Ovary (tissue), 9 donors: ENCODE results near the gene MTHFD1L. TPM values are rescaled to one million over a fixed set of nuclear protein-coding genes. Genes with fewer than 3 reads are reported as not detected.

ENCODE experiments used
- DNase-seq, 5 donors: peaks; one replicate each; pipeline ENCODE4 v3.0.0-alpha.2; 2019 to 2020
- H3K27ac ChIP-seq, 2 donors: fragments of 200-600 bp; one replicate each; pipeline versions ENCODE4 v1.5.1 to v1.8.0; 2019 to 2022
- H3K27me3 ChIP-seq: fragments of 200-600 bp; one replicate; pipeline ENCODE4 v1.8.0; 2022
- H3K36me3 ChIP-seq: fragments of 200-600 bp; sonication (generic); one replicate; pipeline ENCODE4 v1.5.1; 2019
- H3K4me1 ChIP-seq: one replicate; pipeline ENCODE4 v1.8.1; 2013; ENCODE audit warnings: mild to moderate bottlenecking, moderate library complexity; ENCODE audit not compliant: insufficient read depth
- H3K4me3 ChIP-seq: fragments of 200-600 bp; sonication (generic); one replicate; pipeline ENCODE4 v1.5.1; 2017
- H3K9me3 ChIP-seq, 2 donors: fragments of 200-600 bp in 1 of 2; sonication (generic) in 1 of 2; one replicate each; pipeline versions ENCODE4 v1.5.1 to v1.8.1; 2013 to 2019; ENCODE audit warnings: mild to moderate bottlenecking in 1 of 2, moderate library complexity in 1 of 2
- CTCF ChIP-seq, 3 donors: fragments of 450-650 bp in 2 of 3; fragments of 200-600 bp in 1 of 3; IDR thresholded peaks; one replicate each; pipeline versions ENCODE4 v1.5.1 to v1.8.0; 2016 to 2022; ENCODE audit warnings: antibody characterized with exemption in 3 of 3, mild to moderate bottlenecking in 1 of 3
- EP300 ChIP-seq: sonication (generic); formaldehyde crosslinking; IDR thresholded peaks from one replicate; pipeline ENCODE4 v1.6.1; 2017; ENCODE audit warnings: antibody characterized with exemption
- POLR2A ChIP-seq: fragments of 450-650 bp; IDR thresholded peaks from one replicate; pipeline ENCODE4 v1.6.1; 2017; ENCODE audit warnings: antibody characterized with exemption, mild to moderate bottlenecking, moderate library complexity
- WGBS, 3 donors: extraction: QIAGEN DNeasy Blood & Tissue Kit in 1 of 3; methylation state at CpG; one replicate each; pipeline versions ENCODE4 v1.1.5 to v1.1.7; 2013 to 2017; 5-methylcytosine and 5-hydroxymethylcytosine counted together
- intact Hi-C, 4 donors: fragments of 100-400 bp; cut with DNase I; formaldehyde crosslinking; loops; one replicate each; pipeline versions ENCODE4 v1.11.0 to v1.15.1; 2022 to 2023
- polyA plus RNA-seq, 2 donors: library from polyadenylated mRNA; stranded (reverse); fragments of 200-250 nt in 1 of 2; fragments of 350-450 nt in 1 of 2; fragmentation: Illumina TruSeq in 1 of 2; extraction: RNeasy Lipid Tissue Mini Kit (QIAGEN cat#74804) in 1 of 2; gene quantifications; one replicate each; pipeline ENCODE4 v1.2.3, GENCODE V29; 2013 to 2014
- total RNA-seq, 7 donors: library from RNA; depleted of rRNA in 2 of 7; stranded (reverse); fragments of >200 nt in 2 of 7; fragmentation: NEBNext Ultra II Directional in 3 of 7; extraction: Animal tissue kit (Norgen Biotek cat#: 25700) in 3 of 7; gene quantifications; one replicate each; pipeline versions ENCODE4 v1.1.0 to v1.2.4, GENCODE V29; 2016 to 2023
- donor health status: DM: no; HTN: no; CAD: no; lungs with moderate emphysema.
- donor health status: DM: no; HTN: no; CAD: no.
- donor health status: Bipolar disorder and iron deficiency.
- donor health status: DM: yes; HTN: yes; CAD: no.
- donor health status: DM: no; HTN: no; CAD: no.
- donor health status: DM: yes; HTN: yes; CAD: no.

MTHFD1L gene
- total and polyA plus RNA-seq, 9 donors = 13.0 to 91.1 (median 23.6) TPM

GRCh38 chr6:151073146-151073545 is 207.6 kb downstream of the MTHFD1L start:
- peak in 2 of 5 donors; percentile 5 to 8 for DNase-seq
- H3K27ac ChIP-seq = no peak overlapping the region
- no peak overlapping the region for H3K4me3 ChIP-seq
- no peak for TF ChIP-seq EP300
- no peak for TF ChIP-seq CTCF (IDR thresholded peaks at IDR 0.05)
- TF ChIP-seq POLR2A = no peak
- H3K36me3 ChIP-seq = no peaks in the 10 kb centered on the region
- no peaks in the 10 kb centered on the region for H3K9me3 ChIP-seq
- intact Hi-C loops = no loop called here
- peaks cover 7% of the 10 kb centered on the region for H3K4me1 ChIP-seq
- H3K27me3 ChIP-seq = no peaks in the 10 kb centered on the region
- WGBS, 3 donors = 66 to 81% (median 71%) methylated on average over 4 of the region's 4 CpGs

GRCh38 chr6:151073701-151074100 is 208.2 kb downstream of the MTHFD1L start:
- H3K4me1 ChIP-seq = peaks cover 5% of the 10 kb centered on the region
- no peak for DNase-seq
- no peaks in the 10 kb centered on the region for H3K27me3 ChIP-seq
- WGBS, 3 donors = 11 to 14% (median 13%) methylated on average over 1 of the region's 1 CpG
- H3K9me3 ChIP-seq = no peaks in the 10 kb centered on the region
- no peak overlapping the region for H3K27ac ChIP-seq
- TF ChIP-seq CTCF (IDR thresholded peaks at IDR 0.05) (no peak), EP300 (no peak), POLR2A (no peak)
- no peak overlapping the region for H3K4me3 ChIP-seq
- intact Hi-C loops = no loop called here
- H3K36me3 ChIP-seq = no peaks in the 10 kb centered on the region

GRCh38 chr6:151075005-151075404 is 209.5 kb downstream of the MTHFD1L start:
- no peak for DNase-seq
- H3K4me1 ChIP-seq = peaks cover 1% of the 10 kb centered on the region
- H3K4me3 ChIP-seq = no peak overlapping the region
- intact Hi-C loops = no loop called here
- H3K36me3 ChIP-seq = no peaks in the 10 kb centered on the region
- H3K27me3 ChIP-seq = no peaks in the 10 kb centered on the region
- 94 to 97% (median 96%) methylated on average over 3 of the region's 3 CpGs for WGBS, 3 donors
- H3K9me3 ChIP-seq = no peaks in the 10 kb centered on the region
- no peak overlapping the region for H3K27ac ChIP-seq
- TF ChIP-seq CTCF (IDR thresholded peaks at IDR 0.05) (no peak), POLR2A (no peak), EP300 (no peak)

- 72 to 87% (median 85%) methylated on average over 2 of the region's 2 CpGs for WGBS, 3 donors
- H3K27me3 ChIP-seq = no peaks in the 10 kb centered on the region
- H3K36me3 ChIP-seq = no peaks in the 10 kb centered on the region
- DNase-seq = no peak
- no peak overlapping the region for H3K4me3 ChIP-seq
- no peak overlapping the region for H3K27ac ChIP-seq
- no peak for TF ChIP-seq EP300
- no peak for TF ChIP-seq POLR2A
- TF ChIP-seq CTCF (IDR thresholded peaks at IDR 0.05) = no peak
- peaks cover 1% of the 10 kb centered on the region for H3K4me1 ChIP-seq
- H3K9me3 ChIP-seq = no peaks in the 10 kb centered on the region
- intact Hi-C loops = no loop called here
Measured at GRCh38 chr6:151075527-151075926, 210.0 kb downstream of the MTHFD1L start.
